ENCODE results near the gene CFAP107. TPM values are rescaled to one million over a fixed set of nuclear protein-coding genes. Genes with fewer than 3 reads are reported as not detected.
"Not testable (repeated sequence)": the region's sequence is repeated elsewhere in the genome, so short reads cannot be mapped to it uniquely, and the experiment has no call there.

The CFAP107 gene
- total RNA-seq, 1 donor from 2014 or later, result not detected

DNA sequence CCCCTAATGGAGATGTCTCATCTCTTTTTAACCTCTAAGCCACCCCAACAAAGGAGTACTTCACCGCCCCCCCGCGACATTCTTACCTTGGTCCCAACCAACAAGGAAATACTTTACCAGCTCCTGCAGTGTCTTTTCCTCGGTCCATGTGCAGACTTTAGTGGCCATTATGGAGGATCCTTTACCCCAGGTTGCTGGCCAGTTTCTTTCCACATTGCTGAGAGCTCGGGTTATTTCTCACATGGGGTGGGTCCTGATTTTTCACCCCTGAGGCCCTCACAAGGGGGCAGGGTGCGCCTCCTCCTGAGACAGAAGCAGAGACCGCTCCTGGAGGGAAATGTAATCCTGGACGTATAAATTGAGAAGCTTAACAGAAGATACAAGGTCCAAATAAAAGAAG is 33.1 kb upstream of the CFAP107 start:
- intact Hi-C loops (cut with DNase I), result no loop called here
- Histone ChIP-seq H3K4me1 (no peaks in the 10 kb centered on the region), H3K27ac (no peak overlapping the region), H3K9me3 (no peaks in the 10 kb centered on the region), H3K27me3 (no peaks in the 10 kb centered on the region), H3K36me3 (no peaks in the 10 kb centered on the region), H3K4me3 (no peak overlapping the region)
- no peak for DNase-seq (ENCODE audit: extremely low spot score in 2 of 2)
- no peak for TF ChIP-seq POLR2AphosphoS5 (IDR thresholded peaks at IDR 0.05; ENCODE audit: insufficient read depth in 1 of 2, low read depth in 1 of 2)
- no peak for TF ChIP-seq POLR2A (IDR thresholded peaks at IDR 0.05)
- TF ChIP-seq, protein P1, sequence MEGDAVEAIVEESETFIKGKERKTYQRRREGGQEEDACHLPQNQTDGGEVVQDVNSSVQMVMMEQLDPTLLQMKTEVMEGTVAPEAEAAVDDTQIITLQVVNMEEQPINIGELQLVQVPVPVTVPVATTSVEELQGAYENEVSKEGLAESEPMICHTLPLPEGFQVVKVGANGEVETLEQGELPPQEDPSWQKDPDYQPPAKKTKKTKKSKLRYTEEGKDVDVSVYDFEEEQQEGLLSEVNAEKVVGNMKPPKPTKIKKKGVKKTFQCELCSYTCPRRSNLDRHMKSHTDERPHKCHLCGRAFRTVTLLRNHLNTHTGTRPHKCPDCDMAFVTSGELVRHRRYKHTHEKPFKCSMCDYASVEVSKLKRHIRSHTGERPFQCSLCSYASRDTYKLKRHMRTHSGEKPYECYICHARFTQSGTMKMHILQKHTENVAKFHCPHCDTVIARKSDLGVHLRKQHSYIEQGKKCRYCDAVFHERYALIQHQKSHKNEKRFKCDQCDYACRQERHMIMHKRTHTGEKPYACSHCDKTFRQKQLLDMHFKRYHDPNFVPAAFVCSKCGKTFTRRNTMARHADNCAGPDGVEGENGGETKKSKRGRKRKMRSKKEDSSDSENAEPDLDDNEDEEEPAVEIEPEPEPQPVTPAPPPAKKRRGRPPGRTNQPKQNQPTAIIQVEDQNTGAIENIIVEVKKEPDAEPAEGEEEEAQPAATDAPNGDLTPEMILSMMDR (IDR thresholded peaks at IDR 0.05), result no peak

DNA sequence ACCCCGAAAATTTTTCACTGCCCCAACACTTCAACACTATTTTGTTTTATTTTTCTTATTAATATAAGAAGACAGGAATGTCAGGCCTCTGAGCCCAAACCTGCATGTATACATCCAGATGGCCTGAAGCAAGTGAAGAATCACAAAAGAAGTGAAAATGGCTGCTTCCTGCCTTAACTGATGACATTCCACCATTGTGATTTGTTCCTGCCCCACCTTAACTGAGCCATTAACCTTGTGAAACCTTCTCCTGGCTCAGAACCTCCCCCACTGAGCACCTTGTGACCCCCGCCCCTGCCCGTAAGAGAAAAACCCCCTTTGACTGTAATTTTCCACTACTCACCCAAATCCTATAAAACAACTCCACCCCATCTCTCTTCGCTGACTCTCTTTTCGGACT is 32.3 kb upstream of the CFAP107 start:
- H3K27me3 ChIP-seq; intact Hi-C loops (cut with DNase I); H3K4me3 ChIP-seq; DNase-seq (ENCODE audit: extremely low spot score in 2 of 2); H3K27ac ChIP-seq; H3K4me1 ChIP-seq; H3K9me3 ChIP-seq; H3K36me3 ChIP-seq: not testable (repeated sequence)

DNA sequence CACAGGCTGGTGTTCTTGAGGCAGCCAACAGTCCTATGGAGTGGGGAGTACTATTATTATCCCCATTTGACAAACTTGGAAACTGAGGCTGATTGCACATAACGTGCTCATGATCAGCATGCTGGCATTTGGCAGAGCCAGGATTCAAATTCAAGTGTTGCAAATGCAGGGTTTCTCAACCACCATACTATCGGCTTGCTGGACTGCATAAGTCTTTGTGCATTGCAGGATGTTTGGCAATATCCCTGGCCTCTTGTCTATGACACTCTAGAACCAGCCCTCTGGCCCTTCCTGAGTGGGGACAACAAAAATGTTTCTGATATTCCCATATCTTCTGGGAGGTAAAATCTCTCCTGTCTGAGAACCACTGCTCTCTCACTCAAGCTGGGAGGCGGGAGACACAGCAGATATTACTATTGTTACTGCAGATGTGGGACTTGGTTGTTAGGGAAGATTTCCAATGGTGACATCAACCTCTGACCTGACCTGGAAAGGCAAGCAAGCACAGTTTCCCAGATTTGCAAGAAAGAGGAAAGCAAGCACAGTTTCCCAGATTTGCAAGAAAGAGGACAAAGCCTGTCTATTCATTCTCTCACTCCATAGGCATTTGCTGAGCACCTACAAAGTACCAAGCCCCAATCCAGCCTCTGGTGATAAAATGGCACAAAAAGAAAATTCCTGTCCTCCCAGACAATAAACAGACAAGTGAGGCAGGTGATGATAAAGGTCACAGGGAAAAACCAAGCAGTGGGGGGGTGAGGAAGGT is 31.1 kb upstream of the CFAP107 start:
- TF ChIP-seq, protein P1 (IDR thresholded peaks at IDR 0.05), result no peak
- no peak for TF ChIP-seq POLR2AphosphoS5 (IDR thresholded peaks at IDR 0.05; ENCODE audit: insufficient read depth in 1 of 2, low read depth in 1 of 2)
- no peak for TF ChIP-seq POLR2A (IDR thresholded peaks at IDR 0.05)
- no peak for DNase-seq (ENCODE audit: extremely low spot score in 2 of 2)
- no peaks in the 10 kb centered on the region for H3K4me1 ChIP-seq

DNA sequence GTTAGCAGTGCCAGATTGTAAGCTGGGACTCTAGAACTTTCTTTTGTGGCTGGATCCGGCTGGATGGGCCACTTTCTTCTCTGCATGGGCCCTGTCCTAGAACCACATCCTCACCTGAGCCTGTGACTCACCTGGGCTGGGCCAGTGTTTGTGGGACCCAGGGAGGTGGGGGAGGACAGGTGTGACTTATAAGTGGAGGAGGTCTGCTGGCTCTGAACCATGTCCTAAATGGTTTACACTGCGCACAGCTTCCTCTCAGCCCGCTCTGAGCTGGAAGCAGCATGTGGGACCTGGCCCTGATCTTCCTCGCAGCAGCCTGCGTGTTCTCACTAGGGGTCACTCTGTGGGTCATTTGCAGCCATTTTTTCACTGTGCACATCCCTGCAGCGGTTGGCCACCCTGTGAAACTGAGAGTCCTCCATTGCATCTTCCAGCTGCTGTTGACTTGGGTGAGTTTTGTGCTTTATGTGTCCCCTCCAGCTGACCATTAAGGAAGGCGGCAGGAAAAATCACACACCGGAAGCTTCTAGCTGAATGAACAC is 30.0 kb upstream of the CFAP107 start, which contains the start of gene AADACL3:
TSS of gene AADACL3 (plus strand) at position 215 of the 542 bp plus-strand sequence. CDS start at position 282, 67 bp downstream.
- no peak within 1 kb of the TSS for H3K27ac ChIP-seq
- no peak within 1 kb of the TSS for H3K4me3 ChIP-seq
- H3K27me3 ChIP-seq, result no peaks in the 10 kb centered on the region
- DNase-seq (ENCODE audit: extremely low spot score in 2 of 2), result no peak
- H3K36me3 ChIP-seq, result no peaks in the 10 kb centered on the region
- intact Hi-C loops (cut with DNase I), result no loop called here
- H3K4me1 ChIP-seq, result no peaks in the 10 kb centered on the region
- TF ChIP-seq POLR2AphosphoS5 (IDR thresholded peaks at IDR 0.05; ENCODE audit: insufficient read depth in 1 of 2, low read depth in 1 of 2) (no peak), POLR2A (IDR thresholded peaks at IDR 0.05) (no peak)
- TF ChIP-seq, protein P1 (IDR thresholded peaks at IDR 0.05), result no peak
- H3K9me3 ChIP-seq, result no peaks in the 10 kb centered on the region

More for the DNA sequence above, 31.1 kb upstream of the CFAP107 start:
- no peak overlapping the region for H3K4me3 ChIP-seq
- no peaks in the 10 kb centered on the region for H3K9me3 ChIP-seq
- H3K27me3 ChIP-seq, result no peaks in the 10 kb centered on the region
- H3K27ac ChIP-seq, result no peak overlapping the region
- no peaks in the 10 kb centered on the region for H3K36me3 ChIP-seq
- intact Hi-C loops (cut with DNase I), result no loop called here

DNA sequence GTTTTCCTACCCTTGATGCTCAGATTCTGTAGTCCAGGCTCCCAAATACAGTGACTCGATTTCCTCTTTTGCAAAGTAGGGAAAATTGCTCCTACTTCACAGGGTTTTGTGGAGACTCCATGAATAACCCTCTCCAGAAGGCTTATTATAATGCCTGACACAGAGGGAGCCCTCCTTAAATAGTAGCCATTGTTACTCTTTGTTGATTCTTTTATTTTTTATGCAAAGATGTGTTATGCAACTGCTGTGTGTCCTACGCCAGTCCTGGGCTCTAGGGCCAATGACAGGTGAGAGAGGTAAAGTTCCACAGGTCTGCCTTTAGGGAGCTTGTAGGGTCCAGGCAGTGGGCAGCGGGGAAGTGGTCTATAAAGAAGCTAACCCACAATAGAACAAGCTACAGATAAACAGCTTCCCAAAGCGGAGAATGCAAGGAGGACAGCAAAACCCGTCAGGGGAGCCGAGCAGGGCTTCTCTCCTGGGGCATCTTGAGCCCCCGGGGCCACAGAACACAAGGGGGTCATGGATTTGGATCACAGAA is 28.6 kb upstream of the CFAP107 start:
- no peaks in the 10 kb centered on the region for H3K9me3 ChIP-seq
- no peaks in the 10 kb centered on the region for H3K4me1 ChIP-seq
- no peaks in the 10 kb centered on the region for H3K36me3 ChIP-seq
- intact Hi-C loops (cut with DNase I), result no loop called here
- no peak for DNase-seq (ENCODE audit: extremely low spot score in 2 of 2)
- no peaks in the 10 kb centered on the region for H3K27me3 ChIP-seq
- H3K27ac ChIP-seq, result no peak overlapping the region
- TF ChIP-seq POLR2AphosphoS5 (IDR thresholded peaks at IDR 0.05; ENCODE audit: insufficient read depth in 1 of 2, low read depth in 1 of 2), result no peak
- TF ChIP-seq, protein P1 (IDR thresholded peaks at IDR 0.05), result no peak
- no peak for TF ChIP-seq POLR2A (IDR thresholded peaks at IDR 0.05)
- no peak overlapping the region for H3K4me3 ChIP-seq
